GM12801 (cell line): ENCODE results near the gene GPC3.

Experiments
- TF ChIP-seq, protein P1 (sequence below): IDR thresholded peaks from one replicate; pipeline ENCODE4 v1.5.1; 2011; ENCODE audit warnings: control low read depth; ENCODE audit not compliant: insufficient read length; ENCODE audit errors: extremely low read depth

Gene GPC3

GRCh38 chrX:133933316-133933715 is 52.1 kb downstream of the GPC3 start:
- TF ChIP-seq, protein P1, sequence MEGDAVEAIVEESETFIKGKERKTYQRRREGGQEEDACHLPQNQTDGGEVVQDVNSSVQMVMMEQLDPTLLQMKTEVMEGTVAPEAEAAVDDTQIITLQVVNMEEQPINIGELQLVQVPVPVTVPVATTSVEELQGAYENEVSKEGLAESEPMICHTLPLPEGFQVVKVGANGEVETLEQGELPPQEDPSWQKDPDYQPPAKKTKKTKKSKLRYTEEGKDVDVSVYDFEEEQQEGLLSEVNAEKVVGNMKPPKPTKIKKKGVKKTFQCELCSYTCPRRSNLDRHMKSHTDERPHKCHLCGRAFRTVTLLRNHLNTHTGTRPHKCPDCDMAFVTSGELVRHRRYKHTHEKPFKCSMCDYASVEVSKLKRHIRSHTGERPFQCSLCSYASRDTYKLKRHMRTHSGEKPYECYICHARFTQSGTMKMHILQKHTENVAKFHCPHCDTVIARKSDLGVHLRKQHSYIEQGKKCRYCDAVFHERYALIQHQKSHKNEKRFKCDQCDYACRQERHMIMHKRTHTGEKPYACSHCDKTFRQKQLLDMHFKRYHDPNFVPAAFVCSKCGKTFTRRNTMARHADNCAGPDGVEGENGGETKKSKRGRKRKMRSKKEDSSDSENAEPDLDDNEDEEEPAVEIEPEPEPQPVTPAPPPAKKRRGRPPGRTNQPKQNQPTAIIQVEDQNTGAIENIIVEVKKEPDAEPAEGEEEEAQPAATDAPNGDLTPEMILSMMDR = no peak

DNA sequence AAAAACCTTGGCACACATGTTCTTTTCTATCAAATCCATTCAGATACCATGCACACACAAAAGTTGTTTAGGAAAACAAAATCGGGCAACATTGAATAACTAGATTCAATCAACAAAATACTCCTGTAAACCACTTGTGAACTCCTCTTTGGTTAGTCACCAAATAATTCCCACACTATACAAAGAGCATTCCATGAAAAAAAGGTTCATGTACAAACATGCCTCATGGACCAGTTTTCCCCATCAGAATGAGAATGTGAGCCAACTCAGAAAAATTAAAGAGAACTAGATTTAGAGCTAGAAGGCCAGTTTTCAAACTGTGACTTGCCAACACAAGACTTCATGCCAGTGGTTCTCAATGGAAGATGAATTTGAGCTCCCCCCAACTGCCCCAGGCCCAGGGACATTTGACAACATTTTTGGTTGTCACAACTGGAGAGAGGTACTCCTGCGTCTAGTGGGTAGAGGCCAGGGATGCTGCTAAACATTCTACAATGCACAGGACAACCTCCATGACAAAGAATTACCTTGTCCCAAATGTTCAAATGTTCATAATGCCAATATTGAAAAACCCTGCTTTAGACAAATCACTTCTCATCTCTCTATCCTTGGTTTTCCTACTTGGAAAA is 55.4 kb downstream of the GPC3 start:
- TF ChIP-seq, protein P1 = no peak

DNA sequence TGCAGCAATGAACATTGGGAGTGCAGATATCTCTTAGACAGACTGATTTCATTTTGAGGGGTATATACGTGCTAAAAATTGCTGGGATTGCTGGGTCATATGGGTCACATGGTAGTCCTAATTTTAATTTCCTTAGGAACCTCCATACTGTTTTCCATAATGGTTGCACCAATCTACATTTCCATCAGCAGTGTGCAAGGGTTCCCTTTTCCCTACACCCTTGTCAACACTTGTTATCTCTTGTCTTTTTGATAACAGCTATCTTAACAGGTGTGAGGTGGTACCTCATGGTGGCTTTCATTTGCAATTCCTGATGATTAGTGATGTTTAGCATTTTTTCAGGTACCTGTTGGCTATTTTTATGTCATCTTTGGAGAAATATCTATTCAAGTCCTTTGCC is 57.0 kb downstream of the GPC3 start:
- TF ChIP-seq, protein P1 = no peak

DNA sequence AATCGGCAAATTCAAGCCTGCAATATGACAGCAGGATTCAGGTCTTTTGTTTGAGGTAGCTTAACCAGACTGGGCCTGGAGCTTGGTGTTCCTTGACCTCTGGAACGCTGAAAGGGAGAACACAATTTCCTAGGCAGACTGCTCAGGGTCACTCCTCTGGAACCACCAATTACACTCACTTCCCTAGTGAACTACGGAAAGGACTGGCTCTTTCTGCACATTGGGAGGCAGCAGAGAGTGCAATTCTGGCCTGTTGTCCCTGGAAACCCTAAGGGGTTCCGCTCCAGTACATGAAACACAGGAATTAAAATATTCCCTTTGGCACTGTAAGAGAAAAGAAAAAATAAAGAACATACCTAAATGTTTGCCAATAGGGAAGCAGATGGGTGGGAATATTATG is 58.6 kb downstream of the GPC3 start:
- TF ChIP-seq, protein P1 = no peak

DNA sequence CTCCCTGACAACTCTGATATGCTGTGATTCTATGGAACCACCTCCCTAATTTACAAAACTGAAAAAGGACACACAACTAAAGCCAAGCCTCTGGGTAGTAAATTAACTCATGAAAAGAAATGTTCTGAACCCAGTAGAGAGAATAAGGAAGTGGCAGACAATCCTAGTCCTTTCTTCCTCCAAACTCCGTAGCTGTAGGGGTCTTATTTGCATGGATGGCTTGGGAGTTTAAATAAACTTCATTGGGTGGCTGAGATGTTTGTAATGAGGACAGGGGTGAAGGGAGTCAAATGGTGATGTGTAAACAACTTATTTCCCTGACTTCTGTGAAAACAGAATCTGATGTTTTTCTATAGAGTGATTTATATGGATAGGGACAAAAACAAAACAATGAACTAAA is 59.3 kb downstream of the GPC3 start:
- TF ChIP-seq, protein P1 = no peak

DNA sequence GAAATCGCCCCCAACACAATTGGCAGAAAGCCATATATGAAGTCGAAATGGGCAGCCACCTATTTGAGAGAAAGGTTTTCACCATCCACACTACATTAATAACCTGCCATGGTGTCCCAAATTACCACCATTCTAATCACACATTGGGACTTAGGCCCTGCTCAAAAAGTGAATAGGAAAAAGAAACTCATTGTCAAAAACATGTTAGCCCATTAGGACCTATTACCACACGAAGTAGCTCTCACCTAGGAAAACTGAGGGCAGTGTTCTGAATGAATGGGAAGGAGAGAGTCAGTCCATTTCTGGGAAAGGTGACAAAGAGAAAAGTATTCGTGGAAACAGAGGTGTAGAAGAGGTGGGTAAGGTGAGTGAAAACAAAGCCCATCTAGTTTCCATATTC is 60.8 kb downstream of the GPC3 start:
- TF ChIP-seq, protein P1 = no peak

GRCh38 chrX:133923548-133923947 is 61.8 kb downstream of the GPC3 start:
- TF ChIP-seq, protein P1 = no peak
